Activated CD4-positive, alpha-beta T cell treated with anti-CD3 and anti-CD28 coated beads, Interleukin-2, Interleukin-6, amounts not matched to agents 100 ng/mL and 50 ng/mL, durations not matched to agents 16 hours and 8 hours (primary cell): Measurements from ENCODE around the gene NAP1L5.

ENCODE experiments used
- DNase-seq: peaks from one replicate; pipeline ENCODE4 v3.0.0-alpha.2; 2020

NAP1L5 gene

GRCh38 chr4:88697588-88698329 is at the start of gene NAP1L5:
Gene NAP1L5 (minus strand): TSS chr4:88697829. CDS start chr4:88697754, 75 bp downstream.
- DNase-seq: peak; percentile 70

GRCh38 chr4:88747351-88747750 is 49.7 kb upstream of the NAP1L5 start:
- DNase-seq: no peak

GRCh38 chr4:88746206-88746605 is 48.6 kb upstream of the NAP1L5 start:
- no peak for DNase-seq

GRCh38 chr4:88745581-88746163 is 48.0 kb upstream of the NAP1L5 start:
- no peak for DNase-seq

- DNase-seq: no peak
These were observed 47.5 kb upstream of the NAP1L5 start for GRCh38 chr4:88745175-88745574.

- no peak for DNase-seq
These were observed 47.0 kb upstream of the NAP1L5 start for GRCh38 chr4:88744609-88745008.

GRCh38 chr4:88743696-88744095 is 46.1 kb upstream of the NAP1L5 start:
- no peak for DNase-seq

GRCh38 chr4:88742561-88742960 is 44.9 kb upstream of the NAP1L5 start:
- DNase-seq: no peak

- no peak for DNase-seq
These were observed 40.6 kb upstream of the NAP1L5 start for GRCh38 chr4:88738180-88738579.

- no peak for DNase-seq
These were observed 39.8 kb upstream of the NAP1L5 start for GRCh38 chr4:88737307-88737941.

- no peak for DNase-seq
These were observed 38.6 kb upstream of the NAP1L5 start for GRCh38 chr4:88736264-88736663.

GRCh38 chr4:88735564-88735963 is 37.9 kb upstream of the NAP1L5 start:
- no peak for DNase-seq

- no peak for DNase-seq
These were observed 36.8 kb upstream of the NAP1L5 start for GRCh38 chr4:88734403-88734949.

GRCh38 chr4:88732714-88733368 is 35.2 kb upstream of the NAP1L5 start:
- no peak for DNase-seq

GRCh38 chr4:88731381-88731780 is 33.8 kb upstream of the NAP1L5 start:
- DNase-seq: no peak

- no peak for DNase-seq
These were observed 33.2 kb upstream of the NAP1L5 start for GRCh38 chr4:88730811-88731210.

GRCh38 chr4:88729146-88729760 is 31.6 kb upstream of the NAP1L5 start:
- DNase-seq: no peak

- DNase-seq: no peak
These were observed 30.5 kb upstream of the NAP1L5 start for GRCh38 chr4:88728146-88728545.

GRCh38 chr4:88725986-88726385 is 28.4 kb upstream of the NAP1L5 start:
- DNase-seq: no peak

- no peak for DNase-seq
These were observed 27.5 kb upstream of the NAP1L5 start for GRCh38 chr4:88725143-88725542.

GRCh38 chr4:88724406-88724805 is 26.8 kb upstream of the NAP1L5 start:
- no peak for DNase-seq

GRCh38 chr4:88722828-88723227 is 25.2 kb upstream of the NAP1L5 start:
- DNase-seq: no peak

- DNase-seq: no peak
These were observed 24.7 kb upstream of the NAP1L5 start for GRCh38 chr4:88722276-88722780.
